H1 (cell line): ENCODE data around the gene RBMX2. TPM values are rescaled to one million over a fixed set of nuclear protein-coding genes. Genes with fewer than 3 reads are reported as not detected.

Experiments used
- ASH2L ChIP-seq: fragments of 200-600, 300-600 bp; sonication (generic); IDR thresholded peaks from one replicate; pipeline ENCODE4 v1.7.1; 2017; ENCODE audit warnings: low read length
- CHD7 ChIP-seq: fragments of 300-600 bp; sonication (generic); IDR thresholded peaks from 2 replicates; pipeline ENCODE4 v1.7.1; 2012; ENCODE audit warnings: low read length, moderate library complexity, mild to moderate bottlenecking, inconsistent platforms; ENCODE audit not compliant: insufficient replicate concordance
- HDAC6 ChIP-seq: IDR thresholded peaks from one replicate; pipeline ENCODE4 v1.7.1; 2012; ENCODE audit warnings: low read depth, mild to moderate bottlenecking, inconsistent platforms, low read length, moderate library complexity
- JUND ChIP-seq: IDR thresholded peaks from 2 replicates; pipeline ENCODE4 v1.6.1; 2011; ENCODE audit warnings: mild to moderate bottlenecking, improper control_type of control experiment, low read length
- POU5F1 ChIP-seq: IDR thresholded peaks from 2 replicates; pipeline ENCODE4 v1.6.1; 2011; ENCODE audit warnings: low read depth, mild to moderate bottlenecking, low read length, moderate library complexity
- polyA plus RNA-seq, 7 experiments: library from polyadenylated mRNA; depleted of rRNA in 3 of 7; stranded (reverse) in 5 of 7; unstranded in 2 of 7; fragments of >200 nt in 5 of 7; fragments of 200-250 nt in 2 of 7; gene quantifications; 1 replicate in 5 of 7; 2 replicates in 1 of 7; 4 replicates in 1 of 7; pipeline versions ENCODE4 v1.2.1 to v1.2.3, GENCODE V29; 2011 to 2013; ENCODE audit warnings: missing spikeins in 2 of 7, mixed read lengths in 2 of 7
- total RNA-seq: library from RNA; stranded (reverse); fragmentation: NEBNext Ultra II Directional; extraction: Animal tissue kit (Norgen Biotek cat#: 25700); gene quantifications from 2 replicates; pipeline ENCODE4 v1.2.1, GENCODE V29; 2021

The RBMX2 gene
- total and polyA plus RNA-seq, 2 of the 8 experiments (the other 6 are each of a cell fraction or from before 2014, with no cell fraction given), result 10.8 to 23.2 TPM

- TF ChIP-seq CHD7 (no peak), POU5F1 (no peak), ASH2L (no peak), HDAC6 (no peak), JUND (no peak)
These were observed 24.7 kb downstream of the RBMX2 start (continued) for GRCh38 chrX:130426531-130426930.
